Glomerular endothelial cell (primary cell): Measurements from ENCODE around the gene GPHN. TPM values are rescaled to one million over a fixed set of nuclear protein-coding genes. Genes with fewer than 3 reads are reported as not detected.
"Not testable (repeated sequence)": the region's sequence is repeated elsewhere in the genome, so short reads cannot be mapped to it uniquely, and the experiment has no call there.

Experiments
- DNase-seq: peaks from one replicate; pipeline ENCODE4 v3.0.0-alpha.2; 2011; ENCODE audit warnings: low read depth, low spot score; ENCODE audit errors: extremely low read depth
- total RNA-seq: library from RNA; depleted of rRNA; stranded (reverse); fragments of >200 nt; gene quantifications from 2 replicates; pipeline ENCODE4 v1.2.3, GENCODE V29; 2015

GPHN gene
- total RNA-seq, 1 donor from 2014 or later: 16.1 TPM

DNA sequence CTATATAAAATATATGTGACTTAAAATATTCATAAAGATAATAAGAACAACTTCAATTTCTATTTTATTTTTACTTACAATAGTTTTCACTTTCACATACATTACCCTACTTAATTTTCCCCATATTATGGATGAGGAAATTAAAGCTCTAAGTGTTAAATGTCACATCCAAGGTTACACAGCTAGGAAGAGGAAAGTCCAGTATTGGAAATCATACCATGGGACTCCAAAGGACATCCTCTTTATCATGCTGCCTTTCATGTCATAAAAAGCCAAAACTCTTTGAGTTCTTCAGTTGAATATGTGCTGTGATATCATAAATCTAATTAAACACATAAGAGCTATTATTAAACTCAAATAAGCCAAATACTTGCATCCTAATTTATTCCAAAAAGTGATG, 508.9 kb downstream of the GPHN start:
- DNase-seq: no peak

DNA sequence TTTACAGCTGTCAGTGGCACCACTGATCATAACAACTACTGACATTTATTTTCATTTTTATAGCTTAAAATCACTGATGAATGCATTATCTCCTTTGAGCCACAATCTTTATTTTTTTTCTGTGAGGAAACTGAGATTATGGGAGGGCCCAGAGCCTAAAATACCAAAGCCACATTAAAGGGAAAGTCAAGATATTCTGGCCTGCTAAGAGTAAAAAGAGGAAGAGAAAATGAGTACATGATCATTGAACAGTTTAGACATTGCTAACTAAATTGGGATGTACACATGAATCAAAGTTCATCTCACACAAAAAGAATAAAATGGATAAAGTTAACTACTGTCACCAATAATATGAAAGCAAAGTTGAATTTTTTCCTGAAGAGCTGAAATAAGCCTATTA, 510.8 kb downstream of the GPHN start:
- DNase-seq: no peak

DNA sequence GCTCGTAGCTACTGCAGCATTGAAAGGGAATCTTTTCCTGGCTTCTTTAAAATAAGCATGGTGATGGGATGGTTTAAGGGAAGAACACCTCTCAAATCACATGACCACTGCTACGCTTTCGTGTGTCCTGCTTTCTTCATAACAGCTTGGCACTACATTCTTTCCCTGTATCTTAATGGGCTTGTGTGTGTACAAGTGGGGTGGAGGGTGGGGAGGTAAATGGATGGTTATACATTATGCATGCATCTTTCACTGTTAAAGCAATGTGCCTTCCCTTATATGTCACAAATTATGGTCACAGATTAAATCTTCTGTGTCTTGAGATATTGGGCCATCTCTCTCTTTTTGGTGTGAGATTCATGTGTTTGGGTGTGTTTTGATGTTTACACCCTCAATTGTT, 511.8 kb downstream of the GPHN start:
- no peak for DNase-seq

DNA sequence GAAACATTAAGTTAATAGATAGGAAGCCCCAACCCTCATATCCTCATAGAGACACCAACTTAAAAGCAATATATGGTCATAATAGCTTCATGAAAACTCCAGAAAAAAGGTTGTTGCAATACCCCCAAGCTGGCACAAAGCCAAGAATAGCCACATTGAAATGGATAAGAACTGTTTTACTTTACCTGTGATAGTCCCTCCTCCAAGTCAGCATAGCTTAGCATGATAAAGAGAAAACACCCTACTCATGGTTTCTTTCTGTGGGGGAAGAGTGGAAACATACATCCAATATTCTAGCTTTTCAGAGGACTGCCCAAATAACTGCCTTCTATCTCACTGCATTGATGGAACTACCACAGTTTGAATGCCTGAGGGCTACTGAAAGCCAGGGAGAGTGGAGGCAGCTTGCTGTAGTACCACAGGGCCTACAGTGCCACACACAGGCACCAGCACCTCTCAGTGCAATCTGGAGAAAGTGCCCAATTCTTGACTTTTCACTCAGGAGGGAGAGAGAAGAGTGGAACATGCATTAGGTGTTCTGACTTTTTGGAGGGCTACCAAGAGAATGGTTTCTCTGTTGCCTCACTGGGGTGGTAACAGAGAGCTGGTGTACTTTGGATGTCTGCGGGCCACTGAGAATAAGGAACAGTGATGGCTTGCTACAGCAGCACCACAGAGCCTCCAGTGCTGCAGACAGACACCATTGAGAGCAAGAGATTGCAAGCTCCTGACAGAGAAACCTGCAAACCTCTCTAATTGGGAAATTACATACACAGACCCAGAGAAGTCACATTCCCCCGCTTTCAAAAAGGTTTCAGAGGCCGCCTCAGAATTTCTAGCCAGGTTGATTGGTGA, 524.2 kb downstream of the GPHN start:
- DNase-seq: no peak

DNA sequence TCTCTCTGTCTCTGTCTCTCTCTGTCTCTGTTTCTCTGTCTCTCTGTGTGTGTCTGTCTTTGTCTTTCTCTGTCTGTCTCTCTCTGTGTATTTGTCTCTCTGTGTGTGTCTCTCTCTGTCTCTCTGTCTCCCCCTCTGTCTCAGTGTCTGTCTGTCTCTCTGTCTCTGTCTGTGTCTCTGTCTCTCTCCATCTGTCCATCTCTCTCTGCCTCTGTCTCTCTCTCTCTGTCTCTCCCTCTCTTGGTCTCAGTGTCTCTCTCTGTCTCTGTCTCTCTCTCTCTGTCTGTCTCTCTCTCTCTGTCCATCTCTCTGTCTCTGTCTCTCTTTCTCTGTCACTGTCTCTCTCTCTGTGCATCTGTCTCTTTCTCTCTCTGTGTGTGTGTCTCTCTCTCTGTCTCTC, 537.5 kb downstream of the GPHN start:
- no peak for DNase-seq

DNA sequence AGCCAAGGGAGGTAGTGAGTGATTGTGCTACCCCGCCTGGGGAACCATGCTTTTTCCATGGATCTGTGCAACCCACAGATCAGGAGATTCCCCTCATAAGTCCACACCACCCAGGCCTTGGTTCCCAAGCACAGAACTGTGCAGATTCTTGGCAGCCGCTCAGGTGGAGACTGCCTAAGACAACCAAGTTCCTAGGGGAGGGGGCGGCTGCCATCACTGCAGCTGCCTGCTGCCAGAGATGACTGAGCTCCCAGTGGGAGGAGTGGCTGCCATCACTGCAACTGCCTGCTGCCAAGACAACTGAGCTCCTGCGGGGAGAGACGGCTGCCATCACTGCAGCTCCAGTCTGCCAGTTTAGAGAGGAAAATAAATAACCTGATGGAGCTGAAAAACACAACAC, 542.9 kb downstream of the GPHN start:
- DNase-seq: no peak

DNA sequence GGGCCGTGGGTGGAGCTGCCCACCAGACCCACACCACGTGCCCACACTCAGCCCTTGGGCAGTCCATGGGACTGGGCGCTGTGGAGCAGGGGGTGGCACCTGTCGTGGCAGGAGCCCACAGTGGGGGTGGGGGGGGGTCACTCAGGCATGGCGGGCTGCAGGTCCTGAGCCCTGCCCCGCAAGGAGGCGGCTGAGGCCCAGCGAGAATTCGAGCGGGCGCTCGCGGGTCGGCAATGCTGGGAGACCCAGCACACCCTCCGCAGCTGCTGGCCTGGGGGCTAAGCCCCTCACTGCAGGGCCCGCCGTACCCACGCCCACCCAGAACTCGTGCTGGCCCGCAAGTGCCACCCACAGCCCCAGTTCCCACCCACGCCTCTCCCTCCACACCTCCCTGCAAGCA, 548.7 kb downstream of the GPHN start:
- DNase-seq: no peak

DNA sequence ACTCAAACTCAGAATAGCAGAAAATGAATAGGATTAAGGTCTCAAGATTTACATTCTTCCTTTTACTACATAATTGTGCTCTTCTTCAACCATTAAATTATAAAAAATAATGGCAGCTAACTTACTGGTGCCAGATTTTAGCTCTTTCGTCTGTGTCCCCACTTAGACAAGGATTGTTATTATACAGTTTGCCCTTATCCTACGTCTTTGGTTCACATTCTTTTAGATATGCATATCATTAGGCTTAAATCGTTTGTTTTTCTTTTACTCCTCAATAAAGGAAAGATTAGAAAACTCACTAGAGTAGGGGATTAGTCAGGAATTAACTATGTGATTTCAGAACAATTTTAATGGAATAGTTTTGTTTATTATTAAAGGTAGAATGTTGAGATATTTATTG, 551.6 kb downstream of the GPHN start:
- no peak for DNase-seq

DNA sequence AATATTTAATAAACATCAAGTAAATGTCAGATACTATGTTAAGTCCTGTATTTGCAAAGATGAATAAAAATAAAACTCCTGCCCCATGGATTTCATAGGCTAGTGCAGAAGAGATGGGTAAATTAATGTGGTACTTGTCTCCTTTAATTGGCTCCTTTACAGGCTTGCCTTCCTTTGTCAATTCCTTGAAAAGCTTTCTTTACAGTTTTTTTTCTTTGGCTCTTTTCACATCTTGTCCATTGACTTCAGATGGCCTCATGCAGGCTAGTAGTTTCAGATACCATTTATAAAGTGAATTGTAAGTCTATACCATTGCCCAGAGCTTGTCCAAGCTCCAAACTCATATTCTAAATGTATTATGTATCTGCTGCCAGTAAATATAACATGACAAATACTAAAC, 552.6 kb downstream of the GPHN start:
- DNase-seq: no peak

DNA sequence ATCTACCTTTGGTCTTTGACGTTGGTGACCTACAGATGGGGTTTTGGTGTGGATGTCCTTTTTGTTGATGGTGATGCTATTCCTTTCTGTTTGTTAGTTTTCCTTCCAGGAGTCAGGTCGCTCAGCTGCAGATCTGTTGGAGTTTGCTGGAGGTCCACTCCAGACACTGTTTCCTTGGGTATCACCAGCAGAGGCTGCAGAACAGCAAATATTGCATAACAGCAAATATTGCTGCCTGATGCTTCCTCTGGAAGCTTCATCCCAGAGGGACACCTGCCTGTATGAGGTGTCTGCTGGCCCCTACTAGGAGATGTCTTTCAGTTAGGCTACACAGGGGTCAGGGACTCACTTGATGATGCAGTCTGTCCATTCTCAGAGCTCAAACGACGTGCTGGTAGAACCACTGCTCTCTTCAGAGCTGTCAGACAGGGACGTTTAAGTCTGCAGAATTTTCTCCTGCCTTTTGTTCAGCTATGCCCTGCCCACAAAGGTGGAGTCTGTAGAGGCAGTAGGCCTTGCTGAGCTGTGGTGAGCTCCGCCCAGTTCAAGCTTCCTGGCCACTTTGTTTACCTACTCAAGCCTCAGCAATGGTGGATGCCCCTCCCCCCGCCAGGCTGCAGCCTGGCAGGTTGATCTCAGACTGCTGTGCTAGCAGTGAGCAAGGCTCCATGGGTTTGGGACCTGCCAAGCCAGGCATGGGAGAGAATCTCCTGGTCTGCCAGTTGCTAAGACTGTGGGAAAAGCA, 559.3 kb downstream of the GPHN start:
- not testable (repeated sequence) for DNase-seq

DNA sequence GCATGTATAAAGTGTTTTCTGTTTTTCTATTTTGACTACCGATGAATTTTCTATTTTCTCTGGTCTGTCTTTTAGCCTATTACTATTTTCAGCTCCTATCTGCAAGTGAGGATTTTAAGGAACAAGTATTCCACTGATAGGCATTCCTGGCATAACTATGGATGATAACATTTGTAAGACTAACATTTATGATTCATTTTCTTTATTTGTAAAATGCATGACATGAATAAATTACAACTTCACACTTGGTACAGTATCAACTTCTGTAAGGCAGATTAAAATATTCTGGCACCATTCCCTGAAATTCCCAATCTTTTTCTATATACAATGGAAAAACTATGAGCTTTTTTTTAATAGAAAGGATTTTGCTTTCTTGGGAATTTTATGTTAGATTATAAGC, 560.3 kb downstream of the GPHN start:
- no peak for DNase-seq

DNA sequence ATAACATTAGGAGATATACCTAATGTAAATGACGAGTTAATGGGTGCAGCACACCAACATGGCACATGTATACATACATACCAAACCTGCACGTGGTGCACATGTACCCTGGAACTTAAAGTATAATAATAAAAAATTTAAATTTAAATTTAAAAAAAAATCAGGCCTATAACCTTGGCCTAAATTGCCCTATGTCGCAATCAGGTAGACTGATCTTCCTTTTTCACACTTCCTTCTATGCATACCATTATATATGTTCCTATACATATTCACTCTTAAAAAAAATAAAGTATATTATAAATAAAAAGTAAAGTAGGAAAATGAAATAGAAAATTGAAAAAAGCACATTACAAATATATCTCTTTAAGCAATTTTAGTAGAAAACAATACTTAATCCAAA, 563.6 kb downstream of the GPHN start:
- DNase-seq: no peak

DNA sequence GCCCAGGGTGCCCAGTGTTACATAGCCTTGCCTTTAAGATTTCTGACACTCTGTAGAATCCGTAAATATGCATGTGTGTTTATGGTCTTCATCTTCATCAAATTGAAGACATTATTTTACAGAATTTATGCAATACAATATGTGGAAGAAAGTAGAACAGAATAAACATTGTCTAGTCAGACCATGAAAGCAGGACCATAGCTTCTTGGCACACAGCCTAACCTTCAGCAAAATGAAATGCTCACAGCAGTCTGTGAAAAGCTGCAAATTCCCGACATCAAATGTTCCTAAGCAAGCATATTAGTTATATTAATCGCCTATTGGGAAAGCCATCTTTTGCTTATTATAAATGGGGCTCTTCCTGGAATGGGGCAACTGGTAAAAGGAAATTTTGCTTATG, 570.0 kb downstream of the GPHN start:
- DNase-seq: no peak

DNA sequence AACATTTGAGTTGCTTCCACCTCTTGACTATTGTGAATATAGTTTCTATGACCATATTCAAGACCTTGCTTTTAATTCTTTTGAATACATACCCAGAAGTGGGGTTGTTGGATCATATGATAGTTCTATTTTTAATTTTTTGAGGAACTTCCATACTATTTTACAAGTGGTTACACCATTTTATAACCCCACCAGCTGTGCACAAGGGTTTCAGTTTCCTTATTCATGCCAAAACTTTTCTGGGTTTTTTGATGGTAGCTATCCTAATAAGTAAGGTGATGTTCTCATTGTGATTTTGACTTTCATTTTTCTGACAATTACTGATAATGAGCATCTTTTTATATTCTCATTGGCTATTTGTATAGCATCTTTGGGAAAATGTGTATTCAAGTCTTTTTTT, 571.9 kb downstream of the GPHN start:
- no peak for DNase-seq

DNA sequence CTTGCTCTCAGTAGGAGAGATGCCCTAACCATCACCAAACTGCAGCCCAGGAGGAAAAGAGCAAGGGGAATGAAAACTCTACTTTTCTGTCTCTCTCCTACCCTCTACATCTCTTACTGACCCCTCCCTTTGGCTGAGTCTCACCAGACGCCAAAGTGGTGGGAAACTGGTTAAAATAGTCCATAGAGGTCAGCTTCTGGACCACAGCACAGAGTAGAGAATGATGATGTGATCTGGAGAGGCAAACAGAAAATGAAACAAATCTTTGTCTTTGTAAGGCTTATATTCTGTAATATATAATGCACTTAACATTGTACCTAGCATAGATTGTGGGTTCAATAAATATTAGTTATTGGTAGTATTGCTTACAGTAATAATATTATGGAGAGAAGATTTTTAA, 600.3 kb downstream of the GPHN start:
- no peak for DNase-seq

DNA sequence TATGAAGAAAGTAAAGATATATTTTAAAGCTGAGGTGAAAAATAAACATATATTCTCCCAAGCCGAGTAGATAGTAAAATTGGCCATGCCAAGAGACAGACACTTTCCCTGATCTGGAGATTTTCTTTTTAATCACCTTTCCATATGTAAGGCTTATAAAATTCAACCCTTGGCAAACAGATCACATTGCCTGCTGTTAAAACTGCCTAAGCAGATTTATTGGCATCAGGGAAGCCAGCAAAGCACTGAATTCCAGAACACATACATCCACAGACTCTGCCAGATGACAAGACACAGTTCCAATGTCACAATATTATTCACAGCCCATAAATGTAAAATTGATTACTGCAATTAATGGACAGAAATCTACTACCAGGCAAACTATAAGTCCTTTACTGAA, 603.1 kb downstream of the GPHN start:
- DNase-seq: no peak

DNA sequence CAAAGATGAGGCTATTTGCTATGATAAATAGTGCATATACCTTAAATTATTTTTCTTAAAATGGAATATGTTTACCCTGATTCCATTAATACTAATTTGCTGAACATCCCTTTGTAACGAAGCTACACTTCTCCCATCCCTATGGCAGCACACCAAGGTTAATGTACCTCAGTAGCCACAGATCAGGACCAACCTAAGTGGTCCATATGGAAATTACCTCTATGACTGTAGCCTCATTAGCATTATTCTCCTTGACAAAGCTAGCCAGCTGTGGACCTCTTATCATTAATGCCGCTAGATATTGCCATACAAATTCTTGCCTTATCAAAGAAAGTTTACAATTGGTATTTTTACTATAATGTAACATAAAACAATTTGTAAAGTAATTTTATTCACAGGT, 604.4 kb downstream of the GPHN start:
- no peak for DNase-seq

DNA sequence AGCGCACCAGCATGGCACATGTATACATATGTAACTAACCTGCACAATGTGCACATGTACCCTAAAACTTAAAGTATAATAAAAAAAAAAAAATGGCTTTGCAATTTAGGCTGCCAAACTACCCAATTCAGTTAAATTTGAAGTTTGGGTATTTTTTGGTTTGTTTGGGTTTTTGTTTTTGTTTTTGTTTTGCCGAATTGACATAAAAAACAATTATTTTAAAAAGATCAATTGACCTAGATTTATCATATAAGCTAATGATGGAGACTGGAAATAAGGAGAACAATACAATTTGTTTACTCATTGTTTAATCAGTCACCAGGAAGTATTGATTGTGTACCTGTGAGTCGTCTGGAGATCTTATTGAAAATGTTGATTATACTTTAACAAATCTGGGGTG, 619.2 kb downstream of the GPHN start:
- no peak for DNase-seq

DNA sequence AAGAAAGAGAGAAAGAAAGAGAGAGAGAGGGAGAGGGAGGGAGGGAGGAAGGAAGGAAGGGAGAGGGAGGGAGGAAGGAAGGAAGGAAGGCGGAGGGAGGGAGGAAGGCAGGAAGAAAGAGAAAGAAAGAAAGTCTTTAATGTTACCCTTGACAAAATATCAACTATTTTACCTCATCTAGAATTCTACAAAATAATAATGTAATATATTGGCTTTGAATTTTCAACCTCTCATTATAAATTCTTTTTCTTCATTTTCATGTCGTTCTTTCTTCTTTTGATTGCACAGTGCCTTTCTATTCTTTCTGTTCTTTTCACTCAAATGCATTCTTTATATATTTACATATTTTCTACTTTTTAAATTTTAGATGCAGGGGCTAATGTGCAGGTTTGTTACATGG, 621.8 kb downstream of the GPHN start:
- DNase-seq: no peak

DNA sequence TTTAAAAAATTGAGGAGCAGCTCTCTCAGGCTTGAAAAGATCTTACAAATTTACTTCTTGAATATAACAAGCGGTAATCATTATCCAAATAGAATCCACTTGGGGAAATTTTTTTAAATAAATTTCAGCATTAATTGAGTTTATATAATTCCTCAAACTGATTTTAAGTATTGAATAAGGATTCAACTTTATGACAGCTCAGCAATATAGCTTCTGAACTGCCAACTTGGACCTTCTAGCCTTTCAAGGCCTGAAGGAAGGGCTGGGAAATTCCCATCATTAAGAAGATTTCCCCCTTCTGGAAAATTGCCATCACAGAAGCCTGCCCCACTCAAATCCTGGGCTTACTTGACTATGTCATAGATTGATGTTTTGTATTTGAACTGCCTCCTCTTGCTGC, 623.7 kb downstream of the GPHN start:
- no peak for DNase-seq

DNA sequence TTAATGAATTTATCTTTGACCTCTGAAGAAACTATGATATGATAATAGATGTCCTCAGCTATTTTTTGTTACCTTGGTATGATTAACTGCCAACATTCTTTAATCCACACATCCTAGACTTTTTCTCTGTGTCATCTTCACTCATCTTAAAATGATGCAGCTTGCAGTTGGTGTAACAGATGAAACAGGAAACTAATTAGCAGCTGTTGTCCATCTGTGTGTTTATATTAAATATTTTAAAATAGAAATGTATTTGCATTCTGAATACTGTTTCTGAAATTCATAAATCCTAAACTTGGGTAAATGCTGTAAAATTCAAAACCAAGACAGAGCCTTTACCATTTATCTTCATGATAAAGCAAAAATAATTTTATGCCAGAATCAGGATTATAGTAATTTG, 625.2 kb downstream of the GPHN start:
- no peak for DNase-seq
